Muscle of leg (tissue), 11 donors: ENCODE results near the gene ATG2B. TPM values are rescaled to one million over a fixed set of nuclear protein-coding genes. Genes with fewer than 3 reads are reported as not detected.
A peak's percentile ranks its signal among the peaks of the same experiment; 100 is the strongest.

Experiments
- DNase-seq: peaks from one replicate; pipeline ENCODE4 v3.0.0; 2013
- H3K27ac ChIP-seq: one replicate; pipeline ENCODE4 v1.5.1; 2013; ENCODE audit warnings: mild to moderate bottlenecking, low read length, control low read depth
- H3K27me3 ChIP-seq: one replicate; pipeline ENCODE4 v1.6.1; 2013; ENCODE audit warnings: low read length; ENCODE audit not compliant: control insufficient read depth, insufficient read depth
- H3K36me3 ChIP-seq: one replicate; pipeline ENCODE4 v1.6.1; 2013; ENCODE audit warnings: low read length; ENCODE audit not compliant: control insufficient read depth, insufficient read depth
- H3K4me1 ChIP-seq: one replicate; pipeline ENCODE4 v1.6.1; 2013; ENCODE audit warnings: low read length; ENCODE audit not compliant: control insufficient read depth, insufficient read depth
- H3K4me3 ChIP-seq: one replicate; pipeline ENCODE4 v1.5.1; 2013; ENCODE audit warnings: low read length, control low read depth
- H3K9me3 ChIP-seq: replicated peaks from 2 replicates; pipeline ENCODE4 v1.6.1; 2013; ENCODE audit warnings: low read depth, low read length; ENCODE audit not compliant: control insufficient read depth
- WGBS: methylation state at CpG from one replicate; pipeline ENCODE4 v1.1.5; 2013; ENCODE audit warnings: missing lambda C conversion rate; ENCODE audit not compliant: insufficient coverage; 5-methylcytosine and 5-hydroxymethylcytosine counted together
- polyA plus RNA-seq, 8 donors: library from polyadenylated mRNA; unstranded; fragments of 120-200 nt; gene quantifications; one replicate each; pipeline versions ENCODE4 v1.2.1 to v1.2.3, GENCODE V29; 2013; ENCODE audit warnings: inconsistent platforms in 1 of 8, low replicate concordance in 1 of 8; ENCODE audit not compliant: insufficient read length in 8 of 8, insufficient read depth in 1 of 8
- total RNA-seq: library from RNA; stranded (reverse); fragments of 120-200 nt; gene quantifications from one replicate; pipeline ENCODE4 v1.2.4, GENCODE V29; 2013

Gene ATG2B
- total and polyA plus RNA-seq, 9 donors = 12.5 to 17.8 (median 14.5) TPM

DNA sequence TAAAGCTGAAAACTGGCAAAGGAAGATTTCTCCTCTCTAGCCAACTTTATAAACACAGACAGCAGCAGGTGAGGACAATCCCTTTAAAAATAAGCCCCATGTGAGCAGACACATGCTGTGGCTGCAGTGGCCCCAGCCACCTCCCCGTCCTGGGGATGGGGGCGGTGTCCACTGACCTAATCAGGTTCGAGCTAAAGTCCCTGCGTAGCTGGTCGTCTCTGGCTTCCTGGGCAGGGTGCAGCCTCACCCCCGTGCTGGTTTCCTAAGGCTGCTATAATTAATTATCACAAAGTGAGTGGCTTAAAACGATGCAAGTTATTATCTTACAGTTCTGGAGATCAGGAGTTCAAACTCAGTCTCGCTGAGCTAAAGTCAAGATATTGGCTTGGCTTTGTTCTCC lies 106.1 kb downstream of the ATG2B start:
- no peaks in the 10 kb centered on the region for H3K36me3 ChIP-seq
- H3K4me1 ChIP-seq = peaks cover 27% of the 10 kb centered on the region
- H3K9me3 ChIP-seq = peaks cover 4% of the 10 kb centered on the region
- no peak for DNase-seq
- no peak overlapping the region for H3K27ac ChIP-seq
- no CpG with 5 or more reads among the region's 8 CpGs for WGBS
- no peaks in the 10 kb centered on the region for H3K27me3 ChIP-seq
- H3K4me3 ChIP-seq = no peak overlapping the region

DNA sequence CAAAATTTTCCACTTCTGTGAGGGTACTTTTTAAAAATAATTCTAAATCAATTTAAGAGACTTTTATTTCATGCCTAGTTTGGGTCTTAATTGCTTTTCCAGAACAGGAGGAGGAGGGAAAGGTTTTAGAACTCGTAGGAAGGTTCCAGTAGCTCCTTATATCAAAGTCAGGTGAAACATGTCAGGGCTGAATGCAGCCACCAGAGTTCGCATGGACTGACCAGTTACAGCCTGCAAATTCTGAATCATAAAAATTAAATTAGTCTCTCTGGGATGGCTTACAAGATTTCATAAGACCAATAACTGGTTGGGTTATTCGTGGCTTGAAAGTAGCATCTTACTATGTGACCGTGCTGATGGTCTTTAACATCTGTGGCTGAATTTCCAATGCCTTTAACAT lies 106.7 kb downstream of the ATG2B start:
- H3K27ac ChIP-seq = peak overlapping the region; percentile 7
- no peak overlapping the region for H3K4me3 ChIP-seq
- H3K9me3 ChIP-seq = peaks cover 4% of the 10 kb centered on the region
- no peaks in the 10 kb centered on the region for H3K36me3 ChIP-seq
- H3K4me1 ChIP-seq = peaks cover 21% of the 10 kb centered on the region
- no peaks in the 10 kb centered on the region for H3K27me3 ChIP-seq
- peak; percentile 56 for DNase-seq
- no CpG with 5 or more reads among the region's 4 CpGs for WGBS

DNA sequence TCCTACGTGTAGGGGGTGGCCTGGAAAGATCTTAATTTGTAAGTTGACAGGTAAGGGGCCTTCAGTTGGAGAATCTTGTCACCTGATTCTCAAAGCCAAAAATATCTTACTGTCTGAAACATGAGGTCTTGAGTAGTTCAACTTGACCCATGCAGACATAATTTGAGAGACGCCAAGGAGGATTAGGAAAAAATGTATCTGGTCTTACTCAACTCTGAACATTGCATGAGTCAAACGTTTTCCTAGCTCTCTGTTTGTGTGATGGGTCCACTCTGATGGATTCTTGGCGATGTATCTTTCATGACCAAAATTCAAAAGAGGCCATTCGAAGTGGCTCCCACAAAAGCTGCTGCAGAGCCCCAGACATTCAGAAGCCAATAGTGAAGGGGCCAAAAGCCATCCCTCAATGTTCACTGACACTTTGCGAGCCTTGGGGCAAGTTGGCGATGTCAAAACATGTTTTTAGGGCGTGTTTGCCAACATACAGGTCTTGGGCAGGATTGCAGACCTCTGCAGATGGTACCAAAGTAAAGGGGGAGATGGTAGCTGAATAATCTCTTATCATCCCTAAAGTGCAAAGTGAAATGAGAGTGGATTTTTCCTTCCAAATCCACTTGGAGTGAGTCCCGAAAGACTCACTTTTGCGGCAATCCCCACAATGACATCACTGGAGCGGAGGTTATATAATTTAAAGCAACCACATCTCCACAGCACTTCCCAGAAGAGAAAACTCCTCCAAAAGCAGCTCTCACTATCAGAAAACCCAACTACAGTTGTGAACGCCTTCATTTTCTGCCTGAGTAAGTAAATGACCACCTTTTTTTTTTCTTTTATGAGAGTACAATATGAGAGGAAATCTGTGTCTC lies 107.4 kb downstream of the ATG2B start, which contains the start of gene BDKRB1:
BDKRB1 (plus strand) TSS at position 710 of the 866 bp plus-strand sequence. CDS start 7,473 bp downstream, outside the sequence.
- WGBS = 68% methylated on average over 4 of the region's 12 CpGs
- Histone ChIP-seq H3K4me3 (no peak within 1 kb of the TSS), H3K4me1 (peaks cover 17% of the 10 kb centered on the region), H3K27ac (peak within 1 kb of the TSS; percentile 7), H3K36me3 (no peaks in the 10 kb centered on the region), H3K9me3 (peaks cover 4% of the 10 kb centered on the region), H3K27me3 (no peaks in the 10 kb centered on the region)
- DNase-seq = peak; percentile 61

DNA sequence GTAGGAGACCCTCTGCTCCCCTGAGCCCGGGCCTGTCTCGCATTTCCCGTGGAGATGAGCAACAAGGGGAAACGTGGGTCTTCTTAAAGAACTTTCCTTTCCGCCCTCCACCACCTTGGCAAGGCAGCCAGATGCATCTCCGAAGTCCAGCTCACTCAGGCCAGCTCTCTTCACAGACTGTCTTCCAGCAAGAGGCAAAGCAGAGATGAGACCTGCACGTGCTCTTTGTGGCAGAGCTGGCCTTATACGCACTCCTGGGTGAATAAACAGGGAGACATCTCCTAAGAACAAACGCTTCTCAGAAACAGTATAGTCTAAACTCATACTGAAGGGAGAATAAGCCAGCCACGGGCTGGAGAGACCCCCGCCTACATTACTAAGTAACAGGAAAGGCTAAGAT lies 108.5 kb downstream of the ATG2B start:
- no peaks in the 10 kb centered on the region for H3K27me3 ChIP-seq

DNA sequence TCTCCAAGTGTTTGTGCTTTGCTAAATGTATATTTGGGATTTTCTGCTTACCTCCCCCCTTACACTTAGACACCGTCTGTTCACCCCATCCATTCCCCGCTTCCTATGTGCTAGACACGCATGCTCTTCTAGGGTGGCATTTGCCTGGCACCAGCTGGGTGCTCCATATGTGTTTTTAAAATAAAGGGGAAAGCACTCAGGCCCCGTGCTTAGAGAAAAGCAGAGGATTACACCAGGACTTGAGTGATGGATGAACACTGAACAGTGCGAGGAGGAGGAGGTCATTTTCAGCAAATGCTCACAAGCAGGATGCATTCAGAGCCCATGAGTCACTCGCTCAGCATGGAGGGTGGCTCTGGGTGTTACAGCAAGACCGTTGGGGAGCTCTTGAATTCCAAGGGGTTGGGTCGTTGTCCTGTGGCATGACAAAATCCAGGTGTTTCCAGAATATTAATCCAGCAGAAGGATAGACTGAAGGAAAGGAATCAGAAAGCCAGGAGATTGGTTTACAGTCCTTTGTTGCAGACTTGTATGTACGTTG lies 110.1 kb downstream of the ATG2B start:
- Histone ChIP-seq H3K27me3 (no peaks in the 10 kb centered on the region), H3K27ac (no peak overlapping the region), H3K36me3 (no peaks in the 10 kb centered on the region), H3K9me3 (no peaks in the 10 kb centered on the region), H3K4me3 (no peak overlapping the region), H3K4me1 (peaks cover 17% of the 10 kb centered on the region)
- WGBS = 50% methylated on average over 6 of the region's 9 CpGs
- DNase-seq = no peak

More for the DNA sequence above, 108.5 kb downstream of the ATG2B start:
- Histone ChIP-seq H3K36me3 (no peaks in the 10 kb centered on the region), H3K9me3 (peaks cover 3% of the 10 kb centered on the region), H3K4me3 (no peak overlapping the region), H3K4me1 (peaks cover 17% of the 10 kb centered on the region), H3K27ac (no peak overlapping the region)
- 87% methylated on average over 3 of the region's 11 CpGs for WGBS
- DNase-seq = no peak

DNA sequence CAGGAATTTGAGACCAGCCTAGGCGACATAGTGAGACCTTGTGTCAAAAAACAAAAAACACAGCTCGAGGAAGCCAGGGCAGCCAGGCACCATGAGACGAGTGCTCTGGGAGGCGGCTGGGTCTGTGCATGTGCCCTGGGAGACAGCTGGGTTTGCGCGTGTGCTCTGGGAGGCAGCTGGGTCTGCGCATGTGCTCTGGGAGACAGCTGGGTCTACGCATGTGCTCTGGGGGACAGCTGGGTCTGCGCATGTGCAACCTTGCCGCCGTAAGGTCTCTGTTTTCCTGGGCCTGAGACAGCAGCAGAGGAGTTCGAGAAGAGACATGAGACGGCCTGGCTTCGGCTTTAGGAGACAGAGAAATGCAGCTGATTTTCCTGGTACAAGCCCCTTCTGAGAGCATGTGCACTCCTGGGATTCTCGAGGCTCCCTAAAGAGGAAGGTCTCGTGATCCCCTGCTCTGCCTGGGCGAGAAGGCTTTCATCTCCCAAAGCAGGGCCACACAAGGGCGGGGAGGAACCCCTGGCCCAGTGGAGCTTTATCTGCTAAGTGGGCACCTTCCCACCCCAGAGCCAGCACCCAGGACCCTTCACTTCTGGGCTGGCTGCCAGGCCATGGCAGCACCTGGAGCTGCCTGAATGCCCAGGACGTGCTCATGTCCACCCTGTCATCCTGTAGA lies 110.7 kb downstream of the ATG2B start:
- Histone ChIP-seq H3K4me3 (no peak overlapping the region), H3K9me3 (no peaks in the 10 kb centered on the region), H3K4me1 (peaks cover 17% of the 10 kb centered on the region), H3K27ac (no peak overlapping the region), H3K27me3 (no peaks in the 10 kb centered on the region), H3K36me3 (no peaks in the 10 kb centered on the region)
- DNase-seq = peak; percentile 69
- WGBS = 76% methylated on average over 17 of the region's 19 CpGs

DNA sequence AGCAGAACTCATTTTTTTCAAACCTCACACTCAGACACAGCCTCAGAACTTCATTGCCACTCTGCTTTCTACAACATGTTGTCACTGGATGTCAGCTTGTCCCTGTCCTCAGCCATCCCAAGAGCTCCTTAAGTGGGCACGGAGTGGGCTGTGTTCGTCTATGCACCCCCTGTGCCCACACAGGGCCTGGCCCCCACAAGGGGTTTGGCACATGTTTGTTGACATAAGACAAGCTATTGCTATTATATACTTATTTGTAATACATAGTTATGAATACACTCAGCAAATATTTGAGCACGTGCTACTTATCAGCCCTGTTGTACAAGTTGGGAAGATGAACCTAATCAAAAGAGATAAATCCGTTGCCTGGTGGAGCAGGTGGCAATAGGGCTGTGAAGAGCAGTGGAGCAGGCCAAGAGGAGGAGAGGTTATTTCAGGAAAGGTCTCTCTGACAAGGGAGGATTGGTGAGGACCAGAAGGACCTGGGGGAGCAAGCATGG lies 111.4 kb downstream of the ATG2B start:
- H3K4me3 ChIP-seq = no peak overlapping the region
- H3K36me3 ChIP-seq = no peaks in the 10 kb centered on the region
- no peaks in the 10 kb centered on the region for H3K9me3 ChIP-seq
- H3K27ac ChIP-seq = no peak overlapping the region
- 79% methylated on average over 1 of the region's 4 CpGs for whole genome bisulfite sequencing
- H3K27me3 ChIP-seq = no peaks in the 10 kb centered on the region
- DNase-seq = no peak
- peaks cover 17% of the 10 kb centered on the region for H3K4me1 ChIP-seq

DNA sequence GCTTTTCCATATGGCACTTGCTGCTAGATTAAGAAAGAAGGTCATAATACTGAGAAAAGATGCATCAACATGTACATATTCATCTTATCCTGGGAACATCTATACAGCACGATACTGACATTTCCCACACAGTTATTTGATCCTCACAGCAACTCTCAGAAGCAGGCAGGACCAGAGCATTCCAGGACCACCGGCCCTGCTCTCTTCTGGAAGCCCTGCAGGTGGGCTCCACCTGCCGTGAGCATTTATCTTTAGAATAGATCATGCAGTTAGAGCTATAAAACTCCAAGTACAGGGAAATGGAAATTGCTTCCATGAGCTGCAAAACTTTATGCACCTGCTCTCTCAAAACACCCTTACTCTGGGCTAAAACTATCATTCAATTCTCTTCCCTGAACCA lies 112.7 kb downstream of the ATG2B start:
- DNase-seq = no peak
- no peaks in the 10 kb centered on the region for H3K9me3 ChIP-seq

DNA sequence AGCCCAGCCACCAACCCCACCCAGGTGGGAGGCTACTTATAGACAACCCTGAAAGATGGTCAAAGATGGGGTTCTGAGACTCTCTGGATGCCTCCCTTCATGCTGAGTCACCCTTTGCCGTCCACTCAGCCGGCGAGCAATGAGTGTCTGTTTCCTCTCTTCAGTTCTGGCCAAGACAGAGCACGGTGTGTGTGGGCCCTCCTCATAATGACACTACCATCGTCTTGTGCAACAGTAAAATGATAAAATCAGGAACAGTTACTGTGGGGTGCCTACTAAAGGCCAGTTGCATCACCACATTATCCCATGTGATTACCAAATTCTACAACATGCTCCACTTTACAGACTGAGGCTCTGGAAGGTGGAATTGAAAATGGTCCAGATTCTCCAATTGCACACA lies 114.1 kb downstream of the ATG2B start:
- H3K27me3 ChIP-seq = no peaks in the 10 kb centered on the region
- no peak overlapping the region for H3K4me3 ChIP-seq
- no peaks in the 10 kb centered on the region for H3K9me3 ChIP-seq
- no peak overlapping the region for H3K27ac ChIP-seq
- peaks cover 7% of the 10 kb centered on the region for H3K4me1 ChIP-seq
- H3K36me3 ChIP-seq = no peaks in the 10 kb centered on the region
- 40% methylated on average over 2 of the region's 5 CpGs for WGBS
- no peak for DNase-seq

More for the DNA sequence above, 112.7 kb downstream of the ATG2B start:
- WGBS = 0% methylated on average over 1 of the region's 3 CpGs
- Histone ChIP-seq H3K4me1 (peaks cover 12% of the 10 kb centered on the region), H3K27me3 (no peaks in the 10 kb centered on the region), H3K27ac (no peak overlapping the region), H3K36me3 (no peaks in the 10 kb centered on the region), H3K4me3 (no peak overlapping the region)

DNA sequence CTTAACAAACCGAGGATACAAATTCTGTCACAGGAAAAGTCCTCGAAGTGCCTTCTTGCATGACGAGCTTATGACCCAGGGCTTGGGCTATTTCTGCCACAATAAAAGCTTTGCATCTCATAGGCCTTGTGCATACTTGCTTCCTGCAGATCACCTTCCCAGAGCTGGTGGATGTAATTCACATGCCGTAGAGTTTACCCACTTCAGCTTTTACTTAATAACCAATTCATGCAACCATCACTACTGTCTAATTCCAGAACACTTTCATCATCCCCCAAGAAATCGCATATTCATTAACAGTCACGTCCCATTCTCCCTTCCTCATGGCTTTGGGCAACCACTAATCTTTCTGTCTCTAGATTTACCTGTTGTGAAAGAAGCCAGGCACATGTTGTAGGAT lies 116.1 kb downstream of the ATG2B start:
- Histone ChIP-seq H3K27me3 (no peaks in the 10 kb centered on the region), H3K9me3 (no peaks in the 10 kb centered on the region), H3K36me3 (no peaks in the 10 kb centered on the region), H3K4me3 (no peak overlapping the region), H3K27ac (no peak overlapping the region), H3K4me1 (no peaks in the 10 kb centered on the region)
- no peak for DNase-seq
- 92% methylated on average over 4 of the region's 6 CpGs for WGBS
